DOHH2 (cell line): Measurements from ENCODE around the gene NME1.

Experiments used
- EZH2phosphoT487 ChIP-seq: fragments of 200-600 bp; sonication (generic); IDR thresholded peaks from 2 replicates; pipeline ENCODE4 v1.6.1; 2017; ENCODE audit warnings: borderline replicate concordance, mild to moderate bottlenecking, antibody characterized with exemption, low read length, moderate library complexity, mixed read lengths
- TF ChIP-seq, protein P1 (sequence below): fragments of 200-600 bp; sonication (generic); IDR thresholded peaks from one replicate; pipeline ENCODE4 v1.5.1; 2014; ENCODE audit warnings: antibody characterized with exemption, mild to moderate bottlenecking, low read depth, low read length; ENCODE audit not compliant: poor library complexity, severe bottlenecking

DNA sequence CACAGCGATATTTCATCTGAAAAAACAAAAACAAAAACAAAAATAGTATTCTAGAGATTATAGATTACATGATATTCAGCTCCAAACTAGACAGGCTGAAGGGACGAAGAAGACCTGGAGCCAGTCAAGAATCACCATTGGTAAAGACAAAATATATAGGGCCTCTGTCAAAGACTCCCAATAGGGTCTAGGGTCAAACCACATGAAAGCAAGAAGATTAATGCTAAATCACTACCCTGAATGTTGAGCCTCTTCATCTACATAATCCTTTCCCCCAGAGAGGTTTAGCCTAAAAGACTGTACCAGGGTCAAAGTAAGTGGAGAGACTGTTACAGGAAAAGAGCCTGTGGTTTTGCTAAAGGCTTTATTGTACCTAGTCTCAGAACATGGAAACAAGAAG is 10.8 kb upstream of the NME1 start:
- TF ChIP-seq, protein P1, sequence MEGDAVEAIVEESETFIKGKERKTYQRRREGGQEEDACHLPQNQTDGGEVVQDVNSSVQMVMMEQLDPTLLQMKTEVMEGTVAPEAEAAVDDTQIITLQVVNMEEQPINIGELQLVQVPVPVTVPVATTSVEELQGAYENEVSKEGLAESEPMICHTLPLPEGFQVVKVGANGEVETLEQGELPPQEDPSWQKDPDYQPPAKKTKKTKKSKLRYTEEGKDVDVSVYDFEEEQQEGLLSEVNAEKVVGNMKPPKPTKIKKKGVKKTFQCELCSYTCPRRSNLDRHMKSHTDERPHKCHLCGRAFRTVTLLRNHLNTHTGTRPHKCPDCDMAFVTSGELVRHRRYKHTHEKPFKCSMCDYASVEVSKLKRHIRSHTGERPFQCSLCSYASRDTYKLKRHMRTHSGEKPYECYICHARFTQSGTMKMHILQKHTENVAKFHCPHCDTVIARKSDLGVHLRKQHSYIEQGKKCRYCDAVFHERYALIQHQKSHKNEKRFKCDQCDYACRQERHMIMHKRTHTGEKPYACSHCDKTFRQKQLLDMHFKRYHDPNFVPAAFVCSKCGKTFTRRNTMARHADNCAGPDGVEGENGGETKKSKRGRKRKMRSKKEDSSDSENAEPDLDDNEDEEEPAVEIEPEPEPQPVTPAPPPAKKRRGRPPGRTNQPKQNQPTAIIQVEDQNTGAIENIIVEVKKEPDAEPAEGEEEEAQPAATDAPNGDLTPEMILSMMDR = no peak
- no peak for TF ChIP-seq EZH2phosphoT487
